HEK293 (cell line): ENCODE data around the gene GAL.

ENCODE experiments used
- CTCF ChIP-seq: fragments of 450-650 bp; formaldehyde crosslinking; IDR thresholded peaks from 2 replicates; pipeline ENCODE4 v1.5.1; 2016; ENCODE audit warnings: missing biosample characterization, missing genetic modification characterization
- SP2 ChIP-seq: fragments of 450-650 bp; formaldehyde crosslinking; IDR thresholded peaks from 2 replicates; pipeline ENCODE4 v1.5.1; 2016; ENCODE audit warnings: missing biosample characterization, missing genetic modification characterization
- YY1 ChIP-seq: fragments of 450-650 bp; formaldehyde crosslinking; IDR thresholded peaks from 2 replicates; pipeline ENCODE4 v1.5.1; 2018; ENCODE audit warnings: missing biosample characterization, missing genetic modification characterization
- ZNF239 ChIP-seq: fragments of 450-650 bp; formaldehyde crosslinking; IDR thresholded peaks from 2 replicates; pipeline ENCODE4 v1.5.1; 2016; ENCODE audit warnings: missing biosample characterization, missing genetic modification characterization
- ZNF311 ChIP-seq: fragments of 450-650 bp; formaldehyde crosslinking; IDR thresholded peaks from 2 replicates; pipeline ENCODE4 v1.5.1; 2017; ENCODE audit warnings: missing biosample characterization, missing genetic modification characterization, borderline replicate concordance
- ZNF510 ChIP-seq: fragments of 450-650 bp; formaldehyde crosslinking; IDR thresholded peaks from 2 replicates; pipeline ENCODE4 v1.5.1; 2018; ENCODE audit warnings: mild to moderate bottlenecking, missing genetic modification characterization, missing biosample characterization; ENCODE audit not compliant: insufficient replicate concordance
- ZNF521 ChIP-seq: fragments of 450-650 bp; formaldehyde crosslinking; IDR thresholded peaks from 2 replicates; pipeline ENCODE4 v1.5.1; 2017; ENCODE audit warnings: missing biosample characterization, mild to moderate bottlenecking, missing genetic modification characterization
- ZNF596 ChIP-seq: fragments of 450-650 bp; IDR thresholded peaks from 2 replicates; pipeline ENCODE4 v1.5.0; 2018; ENCODE audit warnings: missing biosample characterization, mild to moderate bottlenecking, missing genetic modification characterization, moderate library complexity

- TF ChIP-seq SP2 (tag by site-specific recombination), result no peak
- no peak for TF ChIP-seq ZNF596 (tag by site-specific recombination)
- TF ChIP-seq CTCF (tag by site-specific recombination), result no peak
- TF ChIP-seq ZNF239 (tag by site-specific recombination), result no peak
- TF ChIP-seq YY1, result no peak
- no peak for TF ChIP-seq ZNF521
- TF ChIP-seq ZNF311 (tag by site-specific recombination), result no peak
- TF ChIP-seq ZNF510 (tag by site-specific recombination), result no peak
These were observed 37.5 kb upstream of the GAL start for GRCh38 chr11:68646832-68647231.
